Retina (tissue), 1 donor: ENCODE data around the gene ETV4.

Experiments
- DNase-seq: peaks from one replicate; pipeline ENCODE4 v3.0.0-alpha.2; 2016

Gene ETV4

DNA sequence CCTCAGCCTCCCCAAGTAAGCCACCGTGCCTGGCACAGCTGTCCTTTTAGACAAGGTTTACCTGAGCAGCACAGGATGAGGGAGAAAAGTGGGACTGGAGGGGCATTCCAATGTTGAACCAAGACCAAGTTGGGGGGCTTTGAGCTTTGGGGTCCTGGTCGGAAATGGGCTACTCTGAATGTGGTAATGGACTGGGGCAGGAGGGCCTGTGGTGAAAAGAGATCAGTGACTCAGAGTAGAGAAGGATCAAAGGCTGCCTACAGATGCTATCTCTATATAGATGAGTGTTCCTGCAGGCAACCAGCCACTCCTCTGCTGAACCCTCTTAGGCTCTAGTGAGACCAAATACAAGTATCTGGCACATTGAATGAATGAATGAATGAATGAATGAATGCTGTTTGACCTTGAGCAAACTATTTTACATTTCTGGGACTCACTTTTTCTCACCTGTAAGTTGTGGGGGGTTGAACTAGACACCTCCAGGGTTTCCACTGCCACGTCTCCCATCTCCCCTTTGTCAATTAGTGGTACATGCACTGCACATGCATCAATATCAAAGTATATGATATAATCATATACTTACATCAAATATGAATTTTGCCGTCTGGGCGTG is 26.3 kb upstream of the ETV4 start:
- DNase-seq: no peak

DNA sequence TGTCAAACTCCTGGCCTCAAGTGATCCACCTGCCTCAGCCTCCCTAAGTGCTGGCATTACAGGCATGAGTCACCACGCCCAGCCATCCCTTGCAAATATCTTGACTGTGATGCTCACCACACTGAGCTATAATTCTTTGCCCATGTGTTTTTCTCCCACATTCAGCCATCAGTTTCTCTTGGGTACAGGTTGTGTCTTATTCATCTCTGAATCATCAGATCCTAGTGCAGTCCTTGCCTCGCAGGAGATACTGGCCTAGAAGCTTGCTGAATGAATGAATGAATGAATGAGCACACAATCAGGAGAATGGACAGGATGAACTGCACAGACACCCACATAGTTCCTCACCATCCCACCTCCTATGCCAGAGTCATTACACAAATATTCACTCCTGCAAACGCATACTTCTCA is 24.4 kb upstream of the ETV4 start:
- no peak for DNase-seq

DNA sequence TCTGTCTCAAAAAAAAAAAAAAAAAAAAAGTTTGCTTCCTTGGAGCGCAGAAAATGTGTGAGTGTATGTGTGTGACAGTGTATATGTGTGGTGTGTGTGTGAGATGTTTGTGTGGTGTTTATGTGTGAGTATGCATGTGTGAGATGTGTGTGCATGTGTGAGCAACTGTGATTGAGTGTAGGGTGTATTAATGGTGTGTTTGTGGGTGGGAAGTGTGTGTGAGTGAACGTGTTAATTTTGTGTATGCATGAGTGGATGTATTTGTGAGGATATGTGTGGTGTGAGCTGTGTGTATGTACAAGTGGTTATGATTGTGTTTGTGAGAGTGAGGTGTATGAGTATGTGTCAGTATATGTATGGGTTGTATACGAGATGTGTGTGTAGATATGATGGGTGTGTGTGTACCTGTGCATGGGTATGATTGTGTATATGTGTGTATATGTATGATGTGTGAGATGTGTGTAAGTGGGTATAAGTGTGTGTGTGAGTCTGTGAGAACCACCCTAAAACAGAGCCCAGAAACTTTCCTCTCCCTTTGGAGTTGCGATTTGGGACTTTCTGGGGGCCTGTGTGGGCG is 22.5 kb upstream of the ETV4 start:
- DNase-seq: no peak

DNA sequence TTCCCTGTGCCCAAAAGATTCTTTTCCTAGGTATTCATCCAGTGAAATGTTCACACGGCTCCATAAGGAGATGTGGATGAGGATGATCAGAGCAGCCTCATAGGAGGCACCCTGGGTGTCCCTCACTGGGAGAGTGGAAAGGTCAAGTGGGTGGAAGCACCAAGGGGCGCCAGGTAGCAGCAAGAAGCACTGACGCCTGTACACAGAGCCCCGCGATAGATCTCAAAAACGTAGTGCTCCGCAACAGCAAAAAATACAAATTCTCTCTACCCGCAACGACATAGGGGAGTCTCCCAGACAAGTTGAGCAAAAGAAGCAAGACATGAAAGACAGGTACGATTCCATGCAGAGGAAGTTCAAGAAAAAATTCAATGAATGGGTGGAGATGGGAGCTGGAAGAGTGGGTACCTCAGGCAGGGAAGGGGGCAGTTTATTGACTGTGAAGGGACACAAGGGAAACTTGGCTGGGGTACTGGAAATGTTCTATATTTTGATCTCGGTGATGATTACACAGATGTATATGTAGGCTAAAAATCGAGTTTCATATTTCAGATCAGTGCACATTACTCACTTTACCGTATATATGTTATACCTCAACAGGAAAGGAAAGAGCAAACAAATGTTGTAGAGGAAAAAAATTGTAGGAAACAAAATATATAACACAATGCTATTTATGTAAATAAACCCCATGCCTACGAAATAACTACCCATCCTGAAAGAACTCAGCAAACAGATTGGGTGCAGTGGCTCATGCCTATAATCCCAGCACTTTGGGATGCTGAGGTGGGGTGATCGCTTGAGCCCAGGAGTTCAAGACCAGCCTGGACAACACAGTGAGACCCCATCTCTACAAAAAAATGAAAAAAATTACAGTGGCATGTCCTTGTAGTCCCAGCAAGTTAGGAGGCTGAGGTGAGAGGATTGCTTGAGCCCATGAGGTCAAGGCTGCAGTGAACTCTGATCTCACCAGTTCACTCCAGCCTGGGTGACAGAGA is 17.8 kb upstream of the ETV4 start:
- no peak for DNase-seq

DNA sequence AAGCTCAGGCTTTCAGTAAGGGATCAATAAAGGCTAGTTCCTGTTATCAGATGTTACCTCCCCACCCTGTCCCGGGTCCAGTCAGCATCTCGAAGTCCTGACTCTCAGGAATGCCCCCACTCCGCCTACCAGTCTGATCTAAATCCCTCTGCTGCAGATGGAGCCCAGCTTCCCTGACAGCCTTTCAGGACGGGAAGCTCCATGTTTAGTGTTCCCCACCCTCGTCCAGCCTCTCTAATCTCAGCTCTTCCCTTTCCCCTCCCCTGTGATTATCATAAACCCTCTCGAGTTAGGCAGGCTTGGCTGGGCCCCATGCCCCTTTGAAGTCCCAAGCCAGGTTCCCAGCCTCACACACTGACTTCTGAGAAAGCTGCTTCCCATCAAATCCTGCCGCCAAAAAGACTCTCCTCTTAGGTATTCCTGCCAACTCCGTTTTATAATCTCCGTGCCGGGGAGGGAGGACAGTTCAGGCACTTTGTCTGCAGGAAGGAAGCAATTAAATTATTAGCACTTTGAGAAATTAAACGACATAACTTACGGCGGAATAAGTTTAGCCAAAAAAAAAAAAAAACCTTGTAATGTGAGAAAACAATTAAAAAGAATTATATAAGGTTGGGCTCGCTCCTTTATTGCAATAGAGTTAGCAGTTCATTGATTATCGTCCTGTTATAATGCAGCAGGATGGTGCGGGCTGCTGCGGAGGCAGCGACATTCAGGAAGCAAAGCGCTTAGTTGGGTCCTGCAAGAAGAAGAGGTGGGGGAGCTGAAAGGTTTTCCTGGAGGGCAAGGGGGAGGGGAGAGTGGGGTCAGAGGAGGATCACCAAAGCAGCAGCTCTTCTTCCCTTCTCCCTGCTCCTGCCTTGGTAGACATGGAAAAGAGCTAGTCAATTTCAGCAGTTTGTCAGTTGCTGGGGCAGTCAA is 16.8 kb upstream of the ETV4 start:
- peak; percentile 31 for DNase-seq

DNA sequence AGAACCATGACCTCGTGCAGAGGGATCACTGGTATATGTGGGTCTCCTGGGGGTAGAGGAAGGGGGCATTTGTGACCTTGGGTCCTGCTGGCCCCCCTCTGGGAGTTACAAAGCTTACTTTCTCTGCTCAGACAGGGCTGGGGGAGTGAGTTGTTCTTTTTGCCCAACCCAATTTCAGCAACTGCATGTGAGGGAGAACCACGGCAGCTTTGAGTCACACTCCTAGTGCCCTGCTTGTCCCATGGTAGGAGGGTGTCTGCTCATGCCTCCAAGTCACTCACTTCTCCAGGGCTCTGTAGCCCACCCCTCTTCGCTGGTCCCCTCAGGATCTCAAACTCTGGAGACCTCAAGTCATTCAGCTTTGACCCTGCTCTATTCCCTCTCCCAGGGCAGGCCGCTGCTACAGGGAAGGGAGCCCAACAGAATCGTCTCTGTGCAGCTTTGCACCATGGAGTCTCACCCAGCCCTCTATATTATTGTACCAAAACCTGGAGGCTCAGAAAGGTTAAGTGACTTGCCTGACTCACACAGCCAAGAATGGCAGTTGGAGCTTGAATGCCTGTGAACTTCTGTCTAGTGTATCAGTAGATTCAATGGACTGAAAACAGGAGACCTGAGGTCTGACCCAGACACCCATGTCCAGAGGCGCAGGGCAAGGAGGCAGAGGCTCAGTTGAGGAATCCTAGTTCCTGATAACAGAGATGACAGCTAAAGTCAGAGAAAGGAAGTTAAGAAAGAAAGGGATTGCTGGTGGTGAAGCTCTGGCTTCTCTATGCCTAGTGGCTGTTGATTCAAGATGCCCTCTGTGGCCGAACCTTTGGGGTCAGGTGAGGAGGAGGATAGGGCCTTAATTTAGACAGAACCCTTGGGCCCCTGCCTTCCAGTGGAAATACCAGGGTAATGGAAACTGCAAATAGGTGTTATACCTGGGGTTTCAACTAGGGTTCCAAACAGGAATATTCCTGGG is 14.6 kb upstream of the ETV4 start:
- no peak for DNase-seq

DNA sequence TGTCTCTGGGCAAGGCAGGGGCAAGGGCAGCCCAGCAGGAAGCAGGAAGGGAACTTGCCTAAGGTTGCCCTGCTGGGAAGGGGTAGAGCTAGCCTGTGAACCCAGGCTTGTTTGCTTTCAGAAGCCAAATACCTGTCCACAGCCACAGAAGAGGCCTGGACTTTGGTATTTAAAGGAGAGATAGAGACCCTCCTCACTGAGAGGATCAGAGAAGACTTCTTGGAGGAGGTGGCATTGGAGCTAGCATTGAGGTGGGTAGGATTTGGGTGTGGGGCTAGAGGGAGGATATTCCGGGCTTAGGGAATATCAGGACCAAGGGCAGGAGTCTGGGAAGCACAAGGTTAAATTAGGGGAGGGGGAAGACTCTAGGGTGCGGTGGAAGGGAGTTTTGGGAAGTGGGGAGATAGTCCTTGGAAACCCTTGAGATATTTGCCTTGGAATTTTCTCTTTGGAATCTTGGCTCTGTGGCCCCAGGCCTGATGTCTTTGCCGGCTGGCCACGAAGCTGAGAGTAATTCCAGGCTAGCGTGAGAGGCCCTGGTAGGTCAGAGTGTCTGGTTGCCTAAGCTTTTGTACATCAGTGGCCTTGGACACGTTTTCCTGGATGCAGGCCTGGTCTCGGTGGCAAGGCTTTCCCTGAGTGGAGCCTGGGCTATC is 13.1 kb upstream of the ETV4 start:
- no peak for DNase-seq

DNA sequence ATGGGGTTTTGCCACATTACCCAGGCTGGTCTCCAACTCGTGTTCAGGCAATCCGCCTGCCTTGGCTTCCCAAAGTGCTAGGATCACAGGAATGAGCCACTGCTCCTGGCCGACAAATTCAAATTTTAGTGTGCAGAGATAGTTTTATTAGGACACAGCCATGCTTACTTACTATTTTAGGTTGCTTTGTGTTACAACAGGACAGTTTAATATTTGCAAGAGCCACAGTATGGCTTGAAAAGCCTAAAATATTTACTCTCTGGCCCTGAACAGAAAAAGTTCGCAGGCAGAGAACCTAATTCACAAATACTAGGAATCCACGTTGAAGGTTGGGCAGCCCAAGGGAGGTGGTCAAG is 12.6 kb upstream of the ETV4 start:
- DNase-seq: no peak

DNA sequence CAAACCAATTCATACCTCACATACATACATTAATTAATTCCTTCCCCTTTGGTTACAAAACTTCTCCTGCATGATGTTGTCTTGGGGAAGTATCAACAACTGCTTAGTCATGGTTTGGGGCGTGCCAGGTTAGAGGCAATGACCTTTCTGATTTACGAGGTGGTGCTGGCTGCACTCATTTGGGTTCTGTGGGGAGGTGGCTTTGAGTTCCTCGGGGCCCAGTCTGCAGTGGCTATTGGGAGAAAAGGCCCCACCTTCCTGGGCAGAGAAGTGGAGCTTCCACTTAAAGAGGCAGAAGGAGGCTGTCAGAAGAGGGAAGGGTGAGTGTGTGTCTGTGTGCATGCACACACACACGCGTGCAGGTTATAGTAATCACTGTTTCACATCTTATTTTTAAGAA is 10.2 kb upstream of the ETV4 start:
- DNase-seq: no peak

DNA sequence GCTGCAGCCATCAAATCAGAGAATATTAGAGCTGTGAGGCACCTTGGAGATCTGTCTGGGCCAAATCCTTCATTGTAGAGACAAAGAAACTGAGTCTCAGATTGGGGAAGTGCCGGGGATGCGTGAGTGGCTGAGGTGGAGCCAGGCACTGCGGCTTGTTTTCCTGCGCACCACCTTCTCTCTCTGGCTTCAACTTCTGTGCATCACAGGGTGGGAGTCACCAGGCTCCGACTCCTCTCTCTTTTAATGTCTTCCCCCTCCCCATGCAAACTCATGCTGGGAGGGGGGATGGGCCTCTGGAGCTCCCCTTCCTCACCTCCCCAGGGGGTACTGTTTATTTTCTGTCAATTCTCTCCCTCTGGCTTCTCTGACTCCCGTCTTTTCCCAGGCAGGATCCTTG is 8.7 kb upstream of the ETV4 start:
- no peak for DNase-seq

DNA sequence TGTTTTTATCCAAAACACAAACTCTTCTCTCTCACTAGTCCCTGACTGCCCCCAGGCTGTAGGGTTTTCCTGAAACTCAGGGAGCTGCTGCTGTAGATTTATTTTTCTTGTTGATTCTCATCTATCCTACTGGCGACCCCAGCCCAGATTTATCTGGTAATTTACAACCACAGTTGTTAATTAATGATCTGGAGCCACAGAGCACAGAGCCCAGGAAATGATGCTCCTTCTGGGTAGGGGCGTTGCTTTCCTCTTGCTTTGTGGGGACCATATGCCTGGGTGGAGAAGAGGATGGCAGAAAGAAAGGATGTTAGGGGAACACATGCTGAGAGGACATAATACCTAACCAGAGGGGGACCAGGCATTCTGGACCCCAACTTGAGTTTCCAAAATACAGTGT is 7.4 kb upstream of the ETV4 start:
- DNase-seq: no peak

DNA sequence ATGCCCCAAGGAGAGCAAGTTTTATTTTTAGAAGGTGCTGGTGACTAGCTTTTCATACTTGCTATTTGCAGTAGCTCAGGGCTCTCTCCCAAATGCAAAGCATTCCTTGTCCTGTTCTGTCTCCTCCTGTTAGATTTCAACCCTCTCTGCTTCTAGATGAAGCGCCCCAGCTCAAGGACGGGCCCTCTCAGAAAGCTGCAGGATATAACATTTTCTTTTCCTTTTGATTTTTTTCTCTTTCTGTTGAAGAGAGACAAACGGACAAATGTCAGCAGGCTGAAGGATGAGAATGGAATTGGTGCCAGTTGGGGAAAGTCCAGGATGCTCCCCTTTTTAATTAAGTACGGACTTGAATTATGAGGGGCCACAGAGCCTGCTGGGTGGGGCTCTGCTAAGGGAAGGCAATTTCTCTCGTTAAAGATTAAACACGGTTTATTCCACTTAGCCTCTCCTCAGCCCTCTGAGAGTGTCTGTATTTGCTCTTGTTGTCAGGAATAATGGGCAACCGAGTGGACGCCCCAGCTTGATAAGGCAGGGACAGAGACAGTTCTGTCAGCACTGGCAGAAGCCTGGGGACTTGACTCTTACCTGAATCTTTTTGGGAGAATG is 6.2 kb upstream of the ETV4 start:
- DNase-seq: no peak

DNA sequence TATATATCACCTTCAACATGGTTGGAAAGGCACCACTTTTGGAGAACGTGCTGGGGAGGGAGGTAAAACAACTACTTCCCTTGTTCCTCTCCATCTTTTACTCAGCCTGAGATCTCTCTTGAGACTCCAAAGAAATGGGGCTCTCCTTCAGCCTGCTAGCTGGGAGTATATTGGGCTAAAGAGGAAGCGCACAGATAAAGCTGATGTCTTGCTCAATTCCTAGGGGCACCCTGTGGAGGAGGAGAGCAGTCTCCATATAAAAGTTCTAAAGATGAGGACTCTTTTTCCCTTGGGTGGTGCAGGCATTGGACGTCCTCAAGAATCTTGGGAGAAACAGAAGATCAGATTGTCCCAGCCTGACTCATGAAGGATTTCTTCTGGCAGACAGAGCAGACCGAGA is 4.6 kb upstream of the ETV4 start:
- DNase-seq: no peak

DNA sequence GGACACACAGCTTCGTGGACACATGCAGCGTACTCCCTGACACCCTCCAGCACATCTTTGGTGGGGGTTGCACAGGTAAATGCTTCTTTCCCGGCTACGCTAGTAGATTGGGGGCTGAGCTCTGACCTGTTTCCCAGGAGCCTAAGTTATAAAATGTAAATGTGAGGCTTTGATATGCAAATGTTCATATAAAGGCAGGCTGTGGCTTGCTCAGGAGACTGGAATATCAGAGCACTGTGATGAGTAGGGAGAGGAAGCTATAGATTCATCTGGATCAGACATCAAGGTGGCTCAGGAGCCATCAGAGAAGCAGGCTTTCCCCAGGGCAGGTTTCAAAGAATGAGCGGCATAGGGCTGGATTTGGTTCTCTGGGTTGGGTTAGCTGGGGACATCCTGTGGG is 3.4 kb upstream of the ETV4 start:
- no peak for DNase-seq

DNA sequence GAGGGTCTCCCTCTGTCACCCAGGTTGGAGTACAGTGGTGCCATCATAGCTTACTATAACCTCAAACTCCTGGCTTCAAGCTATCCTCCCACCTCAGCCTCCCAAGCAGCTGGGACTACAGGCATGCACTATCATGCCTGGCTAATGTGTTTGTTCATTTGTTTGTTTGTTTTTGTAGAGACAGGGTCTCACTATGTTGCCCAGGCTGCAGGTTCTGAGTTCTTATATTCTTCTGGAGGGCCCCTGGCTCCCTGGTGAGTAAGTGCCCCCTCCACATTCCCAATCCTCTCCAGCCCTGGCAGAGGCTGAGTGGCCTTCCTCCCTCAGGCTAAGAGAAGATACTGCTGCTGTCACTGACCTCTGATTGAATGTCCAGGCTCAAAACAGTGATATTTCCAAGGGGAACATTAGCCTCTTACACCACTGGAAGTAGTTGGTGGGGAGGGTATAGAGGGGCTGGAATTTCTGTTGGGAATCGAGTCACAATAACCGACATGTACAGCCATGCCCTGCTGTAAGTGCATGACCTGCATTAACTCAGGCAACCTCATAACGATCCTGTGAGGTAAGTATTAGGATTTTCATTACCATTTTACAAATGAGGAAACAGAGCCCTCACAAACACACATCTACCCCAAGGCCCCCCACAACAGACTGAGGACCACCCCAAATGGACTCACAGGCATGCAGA is 2.7 kb upstream of the ETV4 start:
- no peak for DNase-seq

DNA sequence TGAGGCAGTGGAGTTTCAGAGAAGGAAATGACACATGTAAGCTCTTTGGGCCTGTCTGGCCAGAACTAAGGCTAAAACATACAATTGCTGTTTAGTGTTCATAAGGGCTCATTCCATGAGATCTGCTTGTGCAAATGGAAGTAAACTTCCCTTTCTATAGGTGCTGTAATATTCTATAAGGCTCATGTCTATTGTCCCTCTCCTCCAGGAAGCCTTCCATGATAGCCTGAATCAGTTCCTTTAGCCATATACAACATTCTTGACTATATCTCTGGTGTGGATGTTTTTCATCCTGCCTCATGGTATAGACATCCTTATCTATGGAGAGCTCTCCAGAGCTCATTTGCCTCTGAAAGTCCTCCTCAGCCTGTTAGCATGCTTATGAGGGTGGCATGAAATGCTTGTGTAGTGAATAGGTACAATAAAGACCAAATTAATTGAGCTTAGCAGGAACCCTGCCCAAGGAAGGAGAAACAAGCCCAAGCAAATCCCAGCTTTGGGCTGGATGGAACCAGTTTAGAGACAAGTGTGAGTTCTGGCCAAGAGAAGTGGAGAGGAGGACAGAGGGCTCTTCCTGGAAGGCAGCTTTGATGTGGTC is 1.6 kb upstream of the ETV4 start:
- DNase-seq: no peak

DNA sequence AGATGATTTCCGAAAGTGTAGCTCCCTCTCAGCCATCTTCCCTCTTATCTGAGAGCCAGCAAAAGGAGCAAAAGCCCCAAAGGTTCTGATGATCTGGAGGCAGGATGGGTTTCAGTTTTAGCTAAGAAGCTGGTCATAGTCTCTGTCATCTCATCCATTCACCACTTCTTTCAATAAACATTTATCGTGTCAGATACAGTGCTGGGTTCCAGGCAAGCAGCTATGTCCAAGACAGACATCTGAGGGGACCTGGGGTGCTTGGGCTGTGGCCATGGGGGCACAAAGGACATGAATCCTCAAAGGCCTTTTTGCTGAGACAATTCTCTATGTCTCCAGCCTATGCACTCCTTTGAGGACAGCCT is 1.0 kb upstream of the ETV4 start:
- no peak for DNase-seq

DNA sequence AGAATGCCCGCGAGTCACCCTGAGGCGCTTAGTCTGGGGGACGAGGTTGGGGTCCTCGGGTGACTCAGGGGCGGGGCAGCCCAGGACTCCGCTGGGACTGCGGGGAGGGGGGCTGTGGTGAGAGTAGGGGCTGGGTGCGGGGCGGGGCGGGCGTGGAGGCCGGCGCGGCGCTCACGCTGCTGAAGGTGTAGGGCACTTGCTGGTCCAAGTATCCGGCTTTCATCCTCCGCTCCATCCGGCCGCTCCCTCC is 832 bp downstream of the ETV4 start:
- DNase-seq: no peak

DNA sequence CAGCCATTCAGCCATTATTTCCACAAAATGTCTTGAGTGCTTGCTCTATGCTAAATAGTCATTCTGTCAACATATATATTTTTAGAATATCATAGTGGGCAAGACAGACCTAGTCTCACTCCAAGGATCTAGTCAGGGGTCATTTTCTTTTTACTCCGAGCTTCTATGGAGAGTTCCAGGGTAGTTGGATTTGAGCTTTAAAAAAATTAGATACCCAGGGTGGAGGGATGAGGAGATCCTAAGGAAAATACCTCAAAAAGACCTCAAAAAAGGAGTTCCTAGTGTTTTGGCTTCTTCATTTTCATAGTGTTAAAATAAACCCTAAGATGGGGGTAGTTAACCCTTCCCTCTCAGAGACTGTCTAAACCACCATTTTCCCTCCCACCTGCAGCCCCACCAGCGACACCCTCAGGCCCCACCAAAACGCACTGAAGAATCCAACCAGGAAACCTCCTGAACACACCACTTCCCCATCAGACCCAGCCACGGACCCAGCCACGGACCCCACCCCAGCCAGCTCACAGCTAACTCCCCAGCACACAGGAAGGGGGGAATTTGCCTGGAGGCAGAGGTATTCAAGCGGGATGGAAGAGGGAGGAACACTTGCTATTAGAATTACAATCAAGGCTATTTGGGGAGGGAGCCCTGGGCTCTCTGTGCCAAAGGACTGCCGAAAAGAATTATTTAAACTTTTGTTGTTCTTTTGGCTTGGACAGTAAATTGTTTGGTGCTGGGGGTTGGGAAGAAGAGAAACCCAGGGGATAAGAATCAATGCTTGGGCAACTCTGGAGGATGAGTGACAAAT is 2.2 kb downstream of the ETV4 start:
- DNase-seq: no peak
